Measurements from ENCODE around the gene EFNB2.

The EFNB2 gene

GRCh38 chr13:106569233-106570095, 34.0 kb upstream of the EFNB2 start:
- Histone ChIP-seq H3K4me1 (ENCODE audit: insufficient read depth, insufficient read length) (peaks cover 3% of the 10 kb centered on the region), H3K9ac (ENCODE audit: insufficient read length, low read depth) (no peak overlapping the region), H3K36me3 (ENCODE audit: insufficient read depth, insufficient read length, low read length) (no peaks in the 10 kb centered on the region), H3K9me3 (ENCODE audit: insufficient read depth, low read length) (0 out of 2 replicates have a peak, but pooled peaks cover 3% of the 10 kb centered on the region), H3K27me3 (ENCODE audit: insufficient read depth, insufficient read length) (no peaks in the 10 kb centered on the region), H3K4me3 (ENCODE audit: insufficient read length, low read depth) (no peak overlapping the region)
- no peak for TF ChIP-seq YY1 (IDR thresholded peaks at IDR 0.05; ENCODE audit: insufficient read depth, insufficient read length)
- no peak for TF ChIP-seq ZNF274 (IDR thresholded peaks at IDR 0.05; ENCODE audit: low read depth, low read length)
- no peak for TF ChIP-seq SUZ12 (IDR thresholded peaks at IDR 0.05; ENCODE audit: extremely low read depth, insufficient read depth, insufficient read length)
- DNase-seq (ENCODE audit: low read depth, low spot score): no peak

DNA sequence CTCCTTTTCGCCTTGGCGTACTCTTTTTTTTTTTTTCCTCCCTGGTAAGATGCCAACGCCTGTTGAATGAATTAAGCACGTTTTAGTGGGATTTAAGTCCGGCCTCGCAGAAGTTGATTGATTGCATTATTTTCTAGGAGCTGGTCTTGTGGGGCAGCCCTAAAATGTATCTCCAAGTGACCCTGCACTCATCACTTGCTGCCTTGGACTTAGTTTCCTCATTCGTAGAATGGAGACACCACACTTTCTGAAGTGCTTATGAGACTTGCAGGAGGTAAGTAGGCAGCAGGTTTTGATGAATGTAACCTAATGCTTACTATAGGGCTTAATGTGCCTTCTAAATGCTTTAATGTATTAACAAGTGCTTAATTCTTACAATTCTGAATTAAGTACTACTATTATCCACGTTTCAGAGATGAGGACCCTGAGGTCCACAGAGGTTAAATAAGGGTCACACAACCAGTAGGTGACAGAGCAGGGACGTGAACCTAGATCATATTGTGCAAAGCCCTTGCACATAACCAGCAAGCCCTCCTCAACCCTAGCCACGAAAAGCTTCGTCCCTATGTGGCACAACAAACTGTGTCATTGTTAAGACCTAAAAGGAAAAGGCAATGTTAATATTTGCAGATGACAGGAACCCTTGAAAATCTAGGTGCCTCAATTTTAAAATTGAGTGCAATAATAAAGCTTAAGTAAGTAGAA, 33.0 kb upstream of the EFNB2 start:
- TF ChIP-seq ZNF274 (IDR thresholded peaks at IDR 0.05; ENCODE audit: low read depth, low read length) (no peak), SUZ12 (IDR thresholded peaks at IDR 0.05; ENCODE audit: extremely low read depth, insufficient read depth, insufficient read length) (no peak)
- Histone ChIP-seq H3K9me3 (ENCODE audit: insufficient read depth, low read length) (no peaks in the 10 kb centered on the region), H3K4me3 (ENCODE audit: insufficient read length, low read depth) (peak overlapping the region; percentile 94), H3K4me1 (ENCODE audit: insufficient read depth, insufficient read length) (peaks cover 3% of the 10 kb centered on the region), H3K27me3 (ENCODE audit: insufficient read depth, insufficient read length) (no peaks in the 10 kb centered on the region), H3K9ac (ENCODE audit: insufficient read length, low read depth) (peak overlapping the region; percentile 74), H3K36me3 (ENCODE audit: insufficient read depth, insufficient read length, low read length) (no peaks in the 10 kb centered on the region)
- no peak for DNase-seq (ENCODE audit: low read depth, low spot score)

GRCh38 chr13:106567474-106568298, 32.2 kb upstream of the EFNB2 start, which contains the start of gene ARGLU1:
Gene ARGLU1, minus strand, starts transcription at chr13:106568137. Its CDS starts 218 bp downstream, at chr13:106567919.
- TF ChIP-seq YY1 (IDR thresholded peaks at IDR 0.05; ENCODE audit: insufficient read depth, insufficient read length) (peak; percentile 54), SUZ12 (IDR thresholded peaks at IDR 0.05; ENCODE audit: extremely low read depth, insufficient read depth, insufficient read length) (no peak), ZNF274 (IDR thresholded peaks at IDR 0.05; ENCODE audit: low read depth, low read length) (no peak)
- H3K9ac ChIP-seq (ENCODE audit: insufficient read length, low read depth): peak within 1 kb of the TSS; percentile 96
- H3K4me1 ChIP-seq (ENCODE audit: insufficient read depth, insufficient read length): peaks cover 3% of the 10 kb centered on the region
- no peaks in the 10 kb centered on the region for H3K36me3 ChIP-seq (ENCODE audit: insufficient read depth, insufficient read length, low read length)
- no peaks in the 10 kb centered on the region for H3K9me3 ChIP-seq (ENCODE audit: insufficient read depth, low read length)
- peak within 1 kb of the TSS; percentile 94 for H3K4me3 ChIP-seq (ENCODE audit: insufficient read length, low read depth)
- no peaks in the 10 kb centered on the region for H3K27me3 ChIP-seq (ENCODE audit: insufficient read depth, insufficient read length)
- peak; percentile 92 for DNase-seq (ENCODE audit: low read depth, low spot score)

DNA sequence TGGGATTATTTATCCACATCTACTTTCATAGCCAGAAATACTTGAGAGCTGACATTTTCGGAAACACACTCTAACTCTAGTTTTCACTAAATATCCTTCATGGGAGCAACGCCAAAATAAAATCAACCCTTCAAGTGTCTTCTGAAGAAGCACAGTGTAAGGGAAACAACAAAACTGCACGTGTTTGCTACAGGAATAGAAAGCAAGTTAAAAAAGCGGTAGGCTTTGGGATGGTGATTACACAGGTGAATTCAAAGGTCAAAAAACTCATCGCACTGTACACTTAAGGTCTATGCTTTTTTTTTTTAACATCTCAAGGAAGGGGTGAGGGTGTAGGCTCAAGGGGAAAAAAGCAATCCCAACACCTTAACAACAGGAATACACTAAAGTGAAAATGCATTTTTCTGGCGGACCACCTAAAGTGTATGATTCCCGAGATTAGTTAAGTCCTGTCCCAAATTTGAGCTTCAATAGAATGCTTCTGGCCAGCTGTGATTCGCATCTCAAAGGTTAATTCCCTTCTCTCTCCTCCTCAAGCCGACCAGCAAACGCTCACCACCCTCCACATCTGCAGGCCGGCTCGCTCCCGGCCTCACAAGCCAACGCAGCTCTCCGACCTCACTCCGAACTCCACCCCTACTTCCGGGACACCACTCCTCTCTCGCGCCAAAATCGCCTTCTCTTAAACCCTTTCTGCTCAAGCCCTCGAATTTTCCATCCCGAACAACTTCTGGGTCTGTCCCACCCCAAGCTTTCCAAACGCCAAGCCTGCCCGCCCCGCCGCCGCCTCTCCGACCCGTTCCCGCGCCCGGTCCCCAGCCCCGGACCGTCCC, 31.4 kb upstream of the EFNB2 start:
- TF ChIP-seq YY1 (IDR thresholded peaks at IDR 0.05; ENCODE audit: insufficient read depth, insufficient read length) (no peak), ZNF274 (IDR thresholded peaks at IDR 0.05; ENCODE audit: low read depth, low read length) (no peak), SUZ12 (IDR thresholded peaks at IDR 0.05; ENCODE audit: extremely low read depth, insufficient read depth, insufficient read length) (no peak)
- H3K4me1 ChIP-seq (ENCODE audit: insufficient read depth, insufficient read length): peaks cover 3% of the 10 kb centered on the region

DNA sequence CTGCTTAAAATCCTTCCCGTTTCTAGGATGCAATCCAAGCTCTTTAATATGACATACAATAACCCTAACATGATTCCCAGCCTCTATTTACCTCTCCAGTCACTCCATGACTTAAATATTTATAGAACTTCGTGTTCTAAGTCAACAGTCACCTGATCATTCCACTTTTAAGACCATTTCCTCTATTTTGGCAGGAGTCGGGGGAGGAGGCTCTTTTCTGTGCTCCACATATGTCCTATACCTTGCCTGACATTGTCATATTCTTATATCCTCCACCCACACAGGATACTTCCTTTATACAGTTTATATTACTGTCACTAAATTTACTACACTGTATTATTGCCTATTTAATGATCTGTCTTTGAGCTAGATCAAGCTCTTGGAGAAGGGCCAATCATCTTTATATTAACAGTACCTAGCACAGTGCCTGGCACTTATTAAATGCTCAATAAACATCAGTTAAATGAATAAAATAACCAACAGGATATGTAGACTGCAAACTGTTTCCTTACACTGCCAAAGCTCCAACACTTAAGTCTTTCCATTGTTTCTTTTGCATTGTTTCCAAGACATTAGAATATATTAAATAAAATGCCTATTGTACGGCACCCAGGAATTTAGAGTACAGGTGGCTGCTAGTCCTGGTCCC, 29.8 kb upstream of the EFNB2 start:
- Histone ChIP-seq H3K4me1 (ENCODE audit: insufficient read depth, insufficient read length) (peaks cover 3% of the 10 kb centered on the region), H3K9me3 (ENCODE audit: insufficient read depth, low read length) (no peaks in the 10 kb centered on the region), H3K4me3 (ENCODE audit: insufficient read length, low read depth) (peak overlapping the region; percentile 94), H3K27me3 (ENCODE audit: insufficient read depth, insufficient read length) (no peaks in the 10 kb centered on the region), H3K9ac (ENCODE audit: insufficient read length, low read depth) (no peak overlapping the region), H3K36me3 (ENCODE audit: insufficient read depth, insufficient read length, low read length) (no peaks in the 10 kb centered on the region)
- no peak for DNase-seq (ENCODE audit: low read depth, low spot score)
- TF ChIP-seq ZNF274 (IDR thresholded peaks at IDR 0.05; ENCODE audit: low read depth, low read length): no peak
- no peak for TF ChIP-seq SUZ12 (IDR thresholded peaks at IDR 0.05; ENCODE audit: extremely low read depth, insufficient read depth, insufficient read length)
- TF ChIP-seq YY1 (IDR thresholded peaks at IDR 0.05; ENCODE audit: insufficient read depth, insufficient read length): no peak

More for the DNA sequence above, 31.4 kb upstream of the EFNB2 start:
- no peaks in the 10 kb centered on the region for H3K9me3 ChIP-seq (ENCODE audit: insufficient read depth, low read length)
- H3K4me3 ChIP-seq (ENCODE audit: insufficient read length, low read depth): peak overlapping the region; percentile 94
- no peaks in the 10 kb centered on the region for H3K36me3 ChIP-seq (ENCODE audit: insufficient read depth, insufficient read length, low read length)
- DNase-seq (ENCODE audit: low read depth, low spot score): peak; percentile 28
- peak overlapping the region; percentile 96 for H3K9ac ChIP-seq (ENCODE audit: insufficient read length, low read depth)
- no peaks in the 10 kb centered on the region for H3K27me3 ChIP-seq (ENCODE audit: insufficient read depth, insufficient read length)

DNA sequence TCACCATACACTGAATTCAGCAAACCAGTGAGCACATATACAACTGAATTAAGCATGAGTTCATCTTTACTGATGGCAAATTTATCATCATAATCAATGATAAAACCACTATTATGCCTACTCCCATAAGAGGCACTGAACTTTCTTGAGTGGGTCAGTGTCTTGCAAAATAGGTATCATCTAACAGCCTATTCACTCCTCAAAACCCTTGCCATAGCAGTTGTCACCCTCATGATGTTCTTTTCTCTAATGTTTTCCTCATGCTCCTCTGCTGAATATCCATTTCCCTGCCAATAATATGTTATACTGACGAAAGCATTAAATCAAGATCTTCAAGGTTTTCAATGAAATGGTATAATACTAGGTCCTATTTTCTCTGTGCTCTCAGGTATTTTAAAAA, 26.8 kb upstream of the EFNB2 start:
- Histone ChIP-seq H3K27me3 (ENCODE audit: insufficient read depth, insufficient read length) (no peaks in the 10 kb centered on the region), H3K9ac (ENCODE audit: insufficient read length, low read depth) (no peak overlapping the region), H3K36me3 (ENCODE audit: insufficient read depth, insufficient read length, low read length) (peaks cover 24% of the 10 kb centered on the region), H3K4me1 (ENCODE audit: insufficient read depth, insufficient read length) (peaks cover 3% of the 10 kb centered on the region), H3K4me3 (ENCODE audit: insufficient read length, low read depth) (no peak overlapping the region), H3K9me3 (ENCODE audit: insufficient read depth, low read length) (no peaks in the 10 kb centered on the region)
- no peak for TF ChIP-seq YY1 (IDR thresholded peaks at IDR 0.05; ENCODE audit: insufficient read depth, insufficient read length)
- TF ChIP-seq SUZ12 (IDR thresholded peaks at IDR 0.05; ENCODE audit: extremely low read depth, insufficient read depth, insufficient read length): no peak
- no peak for TF ChIP-seq ZNF274 (IDR thresholded peaks at IDR 0.05; ENCODE audit: low read depth, low read length)
- no peak for DNase-seq (ENCODE audit: low read depth, low spot score)

Data from NT2/D1 (cell line).